ENCODE measurements around the gene TMEM69. TPM values are rescaled to one million over a fixed set of nuclear protein-coding genes. Genes with fewer than 3 reads are reported as not detected.

Gene TMEM69
- total RNA-seq, 1 donor from 2014 or later: 20.6 TPM

DNA sequence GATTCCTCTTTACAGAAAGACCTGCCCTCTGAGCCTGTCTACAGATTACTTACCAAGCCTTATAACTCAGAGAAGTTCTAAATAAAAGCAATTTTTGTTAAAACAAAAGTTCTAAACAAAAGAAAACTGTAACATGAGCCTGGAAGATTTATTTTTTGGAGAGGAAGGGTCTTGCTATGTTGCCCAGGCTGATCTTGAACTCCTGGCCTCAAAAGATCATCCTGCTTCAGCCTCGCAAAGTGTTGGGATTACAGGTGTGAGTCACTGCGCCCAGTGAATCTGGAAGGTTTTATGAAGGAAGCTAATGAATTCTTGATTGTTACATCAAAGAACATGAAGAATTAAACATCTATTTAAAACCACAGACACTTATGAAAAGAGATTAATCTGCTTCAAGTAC lies 28.8 kb upstream of the TMEM69 start:
- TF ChIP-seq, protein P1, sequence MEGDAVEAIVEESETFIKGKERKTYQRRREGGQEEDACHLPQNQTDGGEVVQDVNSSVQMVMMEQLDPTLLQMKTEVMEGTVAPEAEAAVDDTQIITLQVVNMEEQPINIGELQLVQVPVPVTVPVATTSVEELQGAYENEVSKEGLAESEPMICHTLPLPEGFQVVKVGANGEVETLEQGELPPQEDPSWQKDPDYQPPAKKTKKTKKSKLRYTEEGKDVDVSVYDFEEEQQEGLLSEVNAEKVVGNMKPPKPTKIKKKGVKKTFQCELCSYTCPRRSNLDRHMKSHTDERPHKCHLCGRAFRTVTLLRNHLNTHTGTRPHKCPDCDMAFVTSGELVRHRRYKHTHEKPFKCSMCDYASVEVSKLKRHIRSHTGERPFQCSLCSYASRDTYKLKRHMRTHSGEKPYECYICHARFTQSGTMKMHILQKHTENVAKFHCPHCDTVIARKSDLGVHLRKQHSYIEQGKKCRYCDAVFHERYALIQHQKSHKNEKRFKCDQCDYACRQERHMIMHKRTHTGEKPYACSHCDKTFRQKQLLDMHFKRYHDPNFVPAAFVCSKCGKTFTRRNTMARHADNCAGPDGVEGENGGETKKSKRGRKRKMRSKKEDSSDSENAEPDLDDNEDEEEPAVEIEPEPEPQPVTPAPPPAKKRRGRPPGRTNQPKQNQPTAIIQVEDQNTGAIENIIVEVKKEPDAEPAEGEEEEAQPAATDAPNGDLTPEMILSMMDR (IDR thresholded peaks at IDR 0.05; ENCODE audit: partially characterized antibody, unreplicated experiment): no peak
- Mint-ChIP-seq H3K27me3 (ENCODE audit: unreplicated experiment) (peaks cover 1% of the 10 kb centered on the region), H3K9me3 (ENCODE audit: unreplicated experiment) (peaks cover 2% of the 10 kb centered on the region), H3K27ac (ENCODE audit: unreplicated experiment) (no peak overlapping the region), H3K4me1 (ENCODE audit: low read depth, unreplicated experiment) (no peaks in the 10 kb centered on the region), H3K4me3 (ENCODE audit: unreplicated experiment) (no peak overlapping the region), H3K36me3 (ENCODE audit: unreplicated experiment) (no peaks in the 10 kb centered on the region)
- no peak for DNase-seq

DNA sequence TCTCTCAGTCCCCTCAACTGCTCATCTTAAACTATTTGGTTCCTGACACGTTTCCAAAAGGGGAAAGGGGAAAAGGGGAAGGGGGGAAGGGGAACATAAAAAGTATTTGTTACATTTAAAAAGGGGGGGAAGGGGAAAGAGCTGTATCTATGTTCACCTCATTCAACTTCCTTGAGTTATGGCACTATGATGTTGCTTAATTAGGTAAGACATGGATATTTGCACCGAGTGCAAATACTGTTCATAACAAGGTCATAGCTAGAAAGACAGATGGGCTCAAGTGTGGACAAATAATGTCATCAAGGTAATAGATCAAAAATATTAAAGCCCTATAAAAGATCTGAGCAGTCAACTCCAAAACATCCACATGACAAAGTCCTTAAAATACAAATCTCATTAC lies 27.6 kb upstream of the TMEM69 start:
- DNase-seq: no peak
- TF ChIP-seq, protein P1 (IDR thresholded peaks at IDR 0.05; ENCODE audit: partially characterized antibody, unreplicated experiment): no peak
- Mint-ChIP-seq H3K27ac (ENCODE audit: unreplicated experiment) (no peak overlapping the region), H3K4me3 (ENCODE audit: unreplicated experiment) (no peak overlapping the region), H3K9me3 (ENCODE audit: unreplicated experiment) (peaks cover 2% of the 10 kb centered on the region), H3K4me1 (ENCODE audit: low read depth, unreplicated experiment) (no peaks in the 10 kb centered on the region), H3K36me3 (ENCODE audit: unreplicated experiment) (no peaks in the 10 kb centered on the region), H3K27me3 (ENCODE audit: unreplicated experiment) (peaks cover 1% of the 10 kb centered on the region)

DNA sequence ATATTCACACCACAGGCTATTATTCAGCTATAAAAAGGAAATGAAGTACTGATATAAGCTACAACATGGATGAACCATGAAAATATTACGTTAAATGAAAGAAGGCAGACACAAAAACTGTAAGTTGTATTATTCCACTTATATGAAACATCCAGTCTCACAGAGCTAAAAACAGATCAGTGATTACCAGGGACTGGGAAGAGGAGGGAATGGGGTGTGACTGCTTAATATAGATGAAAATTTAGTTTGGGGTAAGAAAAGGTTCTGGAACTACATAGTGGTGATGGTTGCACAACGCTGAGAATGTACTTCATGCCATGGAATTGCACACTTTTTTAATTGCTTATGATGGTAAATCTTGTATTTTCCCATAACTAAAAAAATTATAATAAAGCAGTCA lies 21.1 kb upstream of the TMEM69 start:
- Mint-ChIP-seq H3K4me1 (ENCODE audit: low read depth, unreplicated experiment) (peaks cover 3% of the 10 kb centered on the region), H3K27ac (ENCODE audit: unreplicated experiment) (no peak overlapping the region), H3K4me3 (ENCODE audit: unreplicated experiment) (no peak overlapping the region), H3K36me3 (ENCODE audit: unreplicated experiment) (no peaks in the 10 kb centered on the region), H3K9me3 (ENCODE audit: unreplicated experiment) (peaks cover 2% of the 10 kb centered on the region), H3K27me3 (ENCODE audit: unreplicated experiment) (no peaks in the 10 kb centered on the region)
- no peak for DNase-seq
- TF ChIP-seq, protein P1 (IDR thresholded peaks at IDR 0.05; ENCODE audit: partially characterized antibody, unreplicated experiment): no peak

DNA sequence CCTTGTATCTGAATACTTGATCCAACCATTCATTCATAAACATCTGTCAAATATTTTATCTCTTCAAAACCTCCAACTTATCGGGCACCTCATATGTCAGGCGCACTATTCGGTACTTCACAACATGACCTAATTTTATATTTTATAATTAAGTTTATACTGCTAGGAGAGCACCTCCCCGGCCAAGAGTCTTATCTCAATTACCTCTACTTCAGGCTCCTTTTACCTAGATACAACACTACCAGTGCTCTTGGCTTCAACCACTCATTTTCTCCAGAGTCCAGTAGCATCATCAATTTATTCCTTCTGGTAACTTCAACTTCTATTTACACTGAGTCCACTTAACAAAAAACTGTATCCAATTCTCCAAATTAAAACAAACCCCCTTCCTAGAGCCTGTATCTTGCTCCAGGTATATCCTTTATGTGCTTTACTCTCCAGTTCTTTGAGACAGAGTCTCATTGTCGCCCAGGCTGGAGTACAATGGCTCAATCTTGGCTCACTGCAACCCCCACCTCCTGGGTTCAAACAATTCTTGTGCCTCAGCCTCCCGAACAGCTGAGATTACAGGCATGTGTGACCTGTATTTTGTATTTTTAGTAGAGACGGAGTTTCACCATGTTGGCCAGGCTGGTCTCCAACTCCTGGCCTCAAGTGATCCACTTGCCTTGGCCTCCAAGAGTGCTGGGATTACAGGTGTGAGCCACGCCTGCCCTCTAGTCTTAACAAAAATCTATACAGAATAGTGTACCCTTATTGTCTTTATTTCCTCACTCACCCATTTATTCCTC lies 20.5 kb upstream of the TMEM69 start:
- TF ChIP-seq, protein P1 (IDR thresholded peaks at IDR 0.05; ENCODE audit: partially characterized antibody, unreplicated experiment): no peak
- Mint-ChIP-seq H3K27me3 (ENCODE audit: unreplicated experiment) (no peaks in the 10 kb centered on the region), H3K9me3 (ENCODE audit: unreplicated experiment) (peaks cover 2% of the 10 kb centered on the region), H3K4me1 (ENCODE audit: low read depth, unreplicated experiment) (peaks cover 3% of the 10 kb centered on the region), H3K36me3 (ENCODE audit: unreplicated experiment) (no peaks in the 10 kb centered on the region), H3K4me3 (ENCODE audit: unreplicated experiment) (no peak overlapping the region), H3K27ac (ENCODE audit: unreplicated experiment) (no peak overlapping the region)
- DNase-seq: no peak

DNA sequence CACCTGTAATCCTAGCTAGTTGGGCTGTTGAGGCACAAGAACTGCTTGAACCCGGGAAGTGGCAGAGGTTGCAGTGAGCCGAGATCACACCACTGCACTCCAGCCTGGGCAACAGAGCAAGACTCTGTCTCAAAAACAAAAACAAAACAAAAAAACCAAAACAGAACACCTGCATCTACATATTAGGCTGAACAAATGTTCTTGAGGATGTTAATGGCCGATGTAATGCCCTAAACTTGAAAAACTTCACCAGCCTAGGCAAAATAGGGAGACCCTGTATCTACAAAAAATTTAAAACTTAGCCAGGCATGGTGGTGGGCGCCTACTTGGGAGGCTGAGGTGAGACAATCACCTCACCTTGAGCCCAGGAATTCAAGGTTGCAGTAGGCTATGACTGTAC lies 19.5 kb upstream of the TMEM69 start:
- peaks cover 3% of the 10 kb centered on the region for H3K4me1 Mint-ChIP-seq (ENCODE audit: low read depth, unreplicated experiment)
- H3K4me3 Mint-ChIP-seq (ENCODE audit: unreplicated experiment): no peak overlapping the region
- no peaks in the 10 kb centered on the region for H3K36me3 Mint-ChIP-seq (ENCODE audit: unreplicated experiment)
- no peaks in the 10 kb centered on the region for H3K27me3 Mint-ChIP-seq (ENCODE audit: unreplicated experiment)
- peaks cover 2% of the 10 kb centered on the region for H3K9me3 Mint-ChIP-seq (ENCODE audit: unreplicated experiment)
- DNase-seq: no peak
- TF ChIP-seq, protein P1 (IDR thresholded peaks at IDR 0.05; ENCODE audit: partially characterized antibody, unreplicated experiment): no peak
- H3K27ac Mint-ChIP-seq (ENCODE audit: unreplicated experiment): no peak overlapping the region
